Stomach (tissue), 9 donors: Measurements from ENCODE around the gene LRGUK. TPM values are rescaled to one million over a fixed set of nuclear protein-coding genes. Genes with fewer than 3 reads are reported as not detected.
A peak's percentile ranks its signal among the peaks of the same experiment; 100 is the strongest.

Source experiments
- DNase-seq, 2 donors: peaks; one replicate each; pipeline versions ENCODE4 v3.0.0 to v3.0.0-alpha.2; 2013 to 2019
- H3K27ac ChIP-seq, 5 donors: fragments of 200-600 bp in 4 of 5; sonication (generic) in 4 of 5; one replicate each; pipeline ENCODE4 v1.5.1; 2013 to 2019; ENCODE audit warnings: mild to moderate bottlenecking in 1 of 5, moderate library complexity in 1 of 5
- H3K27me3 ChIP-seq, 3 donors: fragments of 200-600 bp; sonication (generic); one replicate each; pipeline ENCODE4 v1.5.1; 2017 to 2019; ENCODE audit warnings: mixed run types in 1 of 3
- H3K36me3 ChIP-seq, 4 donors: fragments of 200-600 bp; sonication (generic); 1 replicate in 3 of 4; 2 replicates in 1 of 4; pipeline ENCODE4 v1.5.1; 2016 to 2019
- H3K4me1 ChIP-seq, 4 donors: fragments of 200-600 bp; sonication (generic); one replicate each; pipeline ENCODE4 v1.5.1; 2016 to 2019
- H3K4me3 ChIP-seq, 4 donors: fragments of 200-600 bp; sonication (generic) in 3 of 4; one replicate each; pipeline ENCODE4 v1.5.1; 2016 to 2019; ENCODE audit warnings: mild to moderate bottlenecking in 1 of 4
- H3K9me3 ChIP-seq, 4 donors: fragments of 200-600 bp; sonication (generic); one replicate each; pipeline ENCODE4 v1.5.1; 2016 to 2019
- EP300 ChIP-seq: sonication (generic); formaldehyde crosslinking; IDR thresholded peaks from one replicate; pipeline ENCODE4 v1.6.1; 2017; ENCODE audit warnings: antibody characterized with exemption
- POLR2A ChIP-seq, 4 donors: fragments of 450-650 bp; IDR thresholded peaks; one replicate each; pipeline ENCODE4 v1.6.1; 2016; ENCODE audit warnings: antibody characterized with exemption in 4 of 4, control low read depth in 2 of 4, mild to moderate bottlenecking in 1 of 4, moderate library complexity in 1 of 4
- POLR2AphosphoS5 ChIP-seq, 3 donors: sonication (generic); formaldehyde crosslinking; IDR thresholded peaks; one replicate each; pipeline ENCODE4 v1.6.1; 2016; ENCODE audit warnings: antibody characterized with exemption in 3 of 3
- WGBS, 5 donors: extraction: QIAGEN DNeasy Blood & Tissue Kit in 3 of 5; methylation state at CpG; one replicate each; pipeline versions ENCODE4 v1.1.5 to v1.1.7; 2013 to 2018; 5-methylcytosine and 5-hydroxymethylcytosine counted together
- intact Hi-C: fragments of 100-400 bp; cut with DNase I; formaldehyde crosslinking; loops from one replicate; pipeline ENCODE4 v1.15.1; 2023; ENCODE audit warnings: low total_unique reads
- polyA plus RNA-seq, 3 donors: library from polyadenylated mRNA; stranded (reverse); fragments of 200-250 nt; gene quantifications; one replicate each; pipeline ENCODE4 v1.2.3, GENCODE V29; 2013
- total RNA-seq, 5 donors: library from RNA; depleted of rRNA; stranded (reverse); fragments of >200 nt; gene quantifications; one replicate each; pipeline versions ENCODE4 v1.1.0 to v1.2.3, GENCODE V29; 2014 to 2016
- TF ChIP-seq, protein P1 (sequence below), 7 experiments: fragments of 450-650 bp in 4 of 7; fragments of 200-600 bp in 3 of 7; sonication (generic) in 3 of 7; IDR thresholded peaks; one replicate each; pipeline ENCODE4 v1.5.1; 2016 to 2019; ENCODE audit warnings: antibody characterized with exemption in 7 of 7, control low read depth in 2 of 7, mild to moderate bottlenecking in 1 of 7
- donor health status: healthy with polysubstance abuse.
- donor health status: Bipolar disorder and iron deficiency.
- donor health status: healthy.

The LRGUK gene
- total and polyA plus RNA-seq, 8 donors = 0.10 to 4.1 (median 1.5) TPM; not detected in 3

DNA sequence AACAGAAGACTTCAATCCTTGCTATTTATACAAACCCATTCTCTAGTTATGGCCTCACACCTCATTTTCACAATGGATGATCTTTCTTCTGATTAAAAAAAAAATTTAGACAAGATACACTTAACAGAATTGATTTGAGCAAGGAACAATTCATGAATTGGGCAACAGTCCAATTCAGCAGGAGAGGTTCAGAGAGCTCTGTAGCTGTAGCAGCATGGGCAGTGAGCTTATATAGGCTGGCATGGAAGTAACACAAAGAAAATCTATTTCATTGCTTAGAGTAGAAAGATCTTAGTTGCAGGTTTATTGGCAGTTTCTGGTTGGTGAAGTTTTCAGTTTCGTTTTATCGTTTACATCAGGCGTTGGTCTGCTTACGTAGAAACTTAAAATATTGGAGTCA is 23.0 kb upstream of the LRGUK start:
- Histone ChIP-seq H3K27me3 (no peaks in the 10 kb centered on the region), H3K27ac (no peak overlapping the region), H3K36me3 (no peaks in the 10 kb centered on the region), H3K4me3 (no peak overlapping the region), H3K4me1 (no peaks in the 10 kb centered on the region), H3K9me3 (no peaks in the 10 kb centered on the region)
- DNase-seq = no peak
- TF ChIP-seq, protein P1, sequence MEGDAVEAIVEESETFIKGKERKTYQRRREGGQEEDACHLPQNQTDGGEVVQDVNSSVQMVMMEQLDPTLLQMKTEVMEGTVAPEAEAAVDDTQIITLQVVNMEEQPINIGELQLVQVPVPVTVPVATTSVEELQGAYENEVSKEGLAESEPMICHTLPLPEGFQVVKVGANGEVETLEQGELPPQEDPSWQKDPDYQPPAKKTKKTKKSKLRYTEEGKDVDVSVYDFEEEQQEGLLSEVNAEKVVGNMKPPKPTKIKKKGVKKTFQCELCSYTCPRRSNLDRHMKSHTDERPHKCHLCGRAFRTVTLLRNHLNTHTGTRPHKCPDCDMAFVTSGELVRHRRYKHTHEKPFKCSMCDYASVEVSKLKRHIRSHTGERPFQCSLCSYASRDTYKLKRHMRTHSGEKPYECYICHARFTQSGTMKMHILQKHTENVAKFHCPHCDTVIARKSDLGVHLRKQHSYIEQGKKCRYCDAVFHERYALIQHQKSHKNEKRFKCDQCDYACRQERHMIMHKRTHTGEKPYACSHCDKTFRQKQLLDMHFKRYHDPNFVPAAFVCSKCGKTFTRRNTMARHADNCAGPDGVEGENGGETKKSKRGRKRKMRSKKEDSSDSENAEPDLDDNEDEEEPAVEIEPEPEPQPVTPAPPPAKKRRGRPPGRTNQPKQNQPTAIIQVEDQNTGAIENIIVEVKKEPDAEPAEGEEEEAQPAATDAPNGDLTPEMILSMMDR (IDR thresholded peaks at IDR 0.05) = no peak
- TF ChIP-seq POLR2AphosphoS5 (IDR thresholded peaks at IDR 0.05) (no peak), EP300 (no peak), POLR2A (IDR thresholded peaks at IDR 0.05) (no peak)
- 89 to 95% (median 93%) methylated on average over 4 of the region's 4 CpGs; no CpG with 5 or more reads in 1 of the 5 donors for WGBS, 5 donors
- intact Hi-C loops = no loop called here

- DNase-seq = peak in 1 of 2 donors; percentile 11
- Histone ChIP-seq H3K27me3 (no peaks in the 10 kb centered on the region), H3K36me3 (no peaks in the 10 kb centered on the region), H3K9me3 (no peaks in the 10 kb centered on the region), H3K4me3 (no peak overlapping the region), H3K4me1 (no peaks in the 10 kb centered on the region), H3K27ac (no peak overlapping the region)
- intact Hi-C loops = no loop called here
- 86 to 94% (median 92%) methylated on average over 4 to 5 of the region's 5 CpGs; no CpG with 5 or more reads in 1 of the 5 donors for WGBS, 5 donors
- TF ChIP-seq POLR2AphosphoS5 (IDR thresholded peaks at IDR 0.05) = no peak
- TF ChIP-seq, protein P1 (IDR thresholded peaks at IDR 0.05) = no peak
- no peak for TF ChIP-seq POLR2A (IDR thresholded peaks at IDR 0.05)
- no peak for TF ChIP-seq EP300
Observed at GRCh38 chr7:134105841-134106240, 21.3 kb upstream of the LRGUK start.

DNA sequence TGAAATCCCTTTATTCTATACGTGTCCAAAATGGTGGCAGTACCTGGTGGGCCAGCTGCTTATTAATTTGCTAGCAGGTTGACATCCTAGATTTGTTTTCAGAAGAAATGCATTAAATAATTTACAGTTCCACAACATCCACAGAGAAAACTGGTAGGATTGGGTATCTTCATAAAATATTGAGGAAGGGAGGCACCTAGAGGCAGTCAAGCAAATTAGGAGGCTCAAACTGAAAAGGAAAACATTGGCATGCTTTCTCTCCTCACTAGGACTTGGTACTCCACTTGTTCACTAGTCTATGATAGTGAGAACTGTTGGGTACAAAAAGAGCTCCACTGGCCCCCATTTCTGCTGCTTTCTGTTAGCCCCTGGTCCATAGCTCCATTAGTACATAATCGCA is 18.3 kb upstream of the LRGUK start:
- intact Hi-C loops = no loop called here
- Histone ChIP-seq H3K36me3 (no peaks in the 10 kb centered on the region), H3K9me3 (no peaks in the 10 kb centered on the region), H3K27ac (no peak overlapping the region), H3K4me1 (no peaks in the 10 kb centered on the region), H3K27me3 (no peaks in the 10 kb centered on the region), H3K4me3 (no peak overlapping the region)
- no peak for TF ChIP-seq POLR2AphosphoS5 (IDR thresholded peaks at IDR 0.05)
- no peak for TF ChIP-seq POLR2A (IDR thresholded peaks at IDR 0.05)
- TF ChIP-seq EP300 = no peak
- TF ChIP-seq, protein P1 (IDR thresholded peaks at IDR 0.05) = no peak
- 43 to 97% (median 93%) methylated on average over 1 to 2 of the region's 2 CpGs for WGBS, 5 donors
- DNase-seq = no peak

DNA sequence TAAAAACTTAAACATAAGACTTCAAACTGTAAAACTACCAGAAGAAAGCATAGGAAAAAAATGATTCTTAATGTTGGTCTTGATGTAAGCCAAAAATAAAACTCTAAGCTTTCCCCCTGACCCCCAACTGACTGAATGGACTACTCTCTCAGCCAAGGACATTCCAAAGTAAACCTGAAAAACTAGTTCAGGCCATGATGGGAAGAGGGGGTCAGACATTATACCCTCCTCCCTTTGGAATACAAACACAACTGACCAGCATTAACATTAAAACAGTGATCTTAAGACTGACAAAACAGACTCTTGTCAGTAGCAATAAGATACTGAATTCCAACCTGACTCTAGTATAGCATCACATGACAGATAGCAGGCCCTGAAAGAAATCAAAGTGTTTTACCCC is 13.5 kb upstream of the LRGUK start:
- TF ChIP-seq EP300 (no peak), POLR2A (IDR thresholded peaks at IDR 0.05) (no peak), POLR2AphosphoS5 (IDR thresholded peaks at IDR 0.05) (no peak)
- TF ChIP-seq, protein P1 (IDR thresholded peaks at IDR 0.05) = no peak
- intact Hi-C loops = no loop called here
- no peak overlapping the region for H3K4me3 ChIP-seq
- H3K9me3 ChIP-seq = no peaks in the 10 kb centered on the region
- H3K27ac ChIP-seq = no peak overlapping the region
- DNase-seq = no peak
- H3K4me1 ChIP-seq = no peaks in the 10 kb centered on the region
- H3K27me3 ChIP-seq = no peaks in the 10 kb centered on the region
- H3K36me3 ChIP-seq = no peaks in the 10 kb centered on the region
